Non-pigmented ciliary epithelial cell (primary cell): ENCODE data around the gene ANP32D.
"Not testable (repeated sequence)": the region's sequence is repeated elsewhere in the genome, so short reads cannot be mapped to it uniquely, and the experiment has no call there.

ENCODE experiments used
- DNase-seq: peaks from one replicate; pipeline ENCODE4 v3.0.0-alpha.2; 2010; ENCODE audit warnings: low read depth

The ANP32D gene

GRCh38 chr12:48472259-48472658 is at the start of gene ANP32D:
ANP32D (plus strand) TSS chr12:48472559; CDS start chr12:48472665, 106 bp downstream.
- DNase-seq = no peak

- no peak for DNase-seq
Measured at GRCh38 chr12:48423171-48423570, 49.2 kb upstream of the ANP32D start.

GRCh38 chr12:48424644-48425043 is 47.7 kb upstream of the ANP32D start:
- DNase-seq = no peak

GRCh38 chr12:48434016-48434415 is 38.3 kb upstream of the ANP32D start:
- not testable (repeated sequence) for DNase-seq

GRCh38 chr12:48441069-48441468 is 31.3 kb upstream of the ANP32D start:
- no peak for DNase-seq

GRCh38 chr12:48442179-48442847 is 30.0 kb upstream of the ANP32D start:
- DNase-seq = no peak

- DNase-seq = no peak
Measured at GRCh38 chr12:48445538-48445937, 26.8 kb upstream of the ANP32D start.

GRCh38 chr12:48446161-48446776 is 26.1 kb upstream of the ANP32D start:
- no peak for DNase-seq

GRCh38 chr12:48447755-48448154 is 24.6 kb upstream of the ANP32D start:
- DNase-seq = no peak

- DNase-seq = no peak
Measured at GRCh38 chr12:48451372-48451771, 21.0 kb upstream of the ANP32D start.

DNA sequence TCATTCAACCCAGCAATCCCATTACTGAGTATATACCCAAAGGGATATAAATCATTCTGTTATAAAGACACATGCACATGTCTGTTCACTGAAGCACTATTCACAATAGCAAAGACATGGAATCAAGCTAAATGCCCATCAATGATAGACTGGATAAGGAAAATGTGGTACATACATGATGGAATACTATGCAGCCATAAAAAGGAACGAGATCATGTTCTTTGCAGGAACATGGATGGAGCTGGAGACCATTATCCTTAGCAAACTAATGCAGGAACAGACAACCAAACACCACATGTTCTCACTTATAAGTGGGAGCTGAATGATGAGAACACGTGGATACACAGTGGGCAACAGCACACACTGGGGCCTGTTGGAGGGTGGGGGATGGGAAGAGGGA is 19.4 kb upstream of the ANP32D start:
- DNase-seq = not testable (repeated sequence)

DNA sequence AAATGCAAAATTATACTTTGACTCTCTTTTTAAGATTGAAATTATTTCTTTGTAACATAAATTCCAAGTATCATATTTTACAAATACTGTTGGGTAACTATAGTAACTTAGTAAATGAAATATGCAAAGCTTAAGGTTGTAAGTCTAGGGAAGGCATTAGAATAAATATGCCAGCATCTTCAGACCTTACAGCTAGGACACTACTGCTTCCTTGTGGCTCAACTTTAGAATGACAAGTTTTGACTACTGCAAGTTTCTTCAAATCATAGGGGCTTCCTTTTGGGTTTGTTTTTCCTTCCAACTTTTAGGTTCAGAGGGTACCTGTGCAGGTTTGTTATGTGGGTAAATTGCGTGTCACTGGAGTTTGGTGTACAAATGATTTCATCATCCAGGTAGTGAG is 17.7 kb upstream of the ANP32D start:
- peak; percentile 4 for DNase-seq

GRCh38 chr12:48455116-48455515 is 17.2 kb upstream of the ANP32D start:
- no peak for DNase-seq

DNA sequence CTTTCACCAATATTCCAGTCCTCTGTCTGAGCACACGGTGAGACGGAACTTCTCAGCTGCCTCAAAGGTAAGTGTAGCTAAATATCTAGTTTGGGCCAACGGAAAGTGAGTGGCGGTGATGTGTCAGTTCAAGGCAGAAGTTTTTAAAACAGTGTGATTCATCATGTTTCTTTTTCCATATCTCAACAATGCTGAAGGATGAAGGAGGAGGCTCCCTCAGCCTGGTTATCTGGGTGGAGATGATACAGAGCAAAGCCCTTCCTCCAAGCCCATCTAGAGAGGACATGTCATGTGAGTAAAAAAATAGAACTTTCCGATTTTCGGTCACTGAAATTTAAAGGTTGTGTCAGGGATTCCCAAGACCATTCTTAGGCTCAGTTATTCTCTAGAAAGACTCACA is 13.1 kb upstream of the ANP32D start:
- DNase-seq = no peak

- DNase-seq = not testable (repeated sequence)
Measured at GRCh38 chr12:48469027-48469426, 3.3 kb upstream of the ANP32D start.

DNA sequence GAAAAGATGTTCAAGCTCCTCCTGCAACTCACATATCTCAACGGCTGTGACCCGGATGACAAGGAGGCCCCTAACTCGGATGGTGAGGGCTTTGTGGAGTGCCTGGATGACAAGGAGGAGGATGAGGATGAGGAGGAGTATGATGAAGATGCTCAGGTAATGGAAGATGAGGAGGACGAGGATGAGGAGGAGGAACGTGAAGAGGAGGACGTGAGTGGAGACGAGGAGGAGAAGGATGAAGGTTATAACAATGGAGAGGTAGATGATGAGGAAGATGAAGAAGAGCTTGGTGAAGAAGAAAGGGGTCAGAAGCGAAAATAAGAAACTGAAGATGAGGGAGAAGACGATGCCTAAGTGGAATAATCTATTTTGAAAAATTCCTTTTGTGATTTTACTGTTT is 702 bp downstream of the ANP32D start:
- no peak for DNase-seq

DNA sequence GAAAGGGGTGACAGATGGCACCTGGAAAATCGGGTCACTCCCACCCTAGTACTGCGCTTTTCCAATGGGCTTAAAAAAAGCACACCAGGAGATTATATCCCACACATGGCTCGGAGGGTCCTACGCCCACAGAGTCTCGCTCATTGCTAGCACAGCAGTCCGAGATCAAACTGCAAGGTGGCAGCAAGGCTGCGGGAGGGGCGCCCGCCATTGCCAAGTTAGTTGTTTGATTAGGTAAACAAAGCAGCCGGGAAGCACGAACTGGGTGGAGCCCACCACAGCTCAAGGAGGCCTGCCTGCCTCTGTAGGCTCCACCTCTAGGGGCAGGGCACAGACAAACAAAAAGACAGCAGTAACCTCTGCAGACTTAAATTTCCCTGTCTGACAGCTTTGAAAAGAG is 2.1 kb downstream of the ANP32D start:
- not testable (repeated sequence) for DNase-seq

DNA sequence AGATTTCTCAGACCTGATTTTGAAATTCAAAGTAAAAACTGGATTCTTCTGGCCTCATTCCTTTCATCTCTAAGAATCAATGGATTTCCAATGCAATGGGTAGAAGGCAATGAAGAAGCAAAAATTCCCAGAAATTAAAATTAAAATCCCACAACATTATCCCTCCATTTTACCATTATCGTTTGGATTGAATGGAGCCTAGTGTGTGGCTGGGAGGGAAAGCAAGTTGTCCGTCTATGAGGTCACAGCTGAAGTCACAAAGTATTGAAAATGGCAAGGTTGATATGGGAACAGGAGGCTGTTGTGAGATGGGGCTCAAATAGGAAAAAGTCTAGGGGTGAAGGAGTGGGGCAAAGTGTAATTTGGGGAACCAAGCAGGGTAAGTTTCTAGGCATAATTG is 9.8 kb downstream of the ANP32D start, which contains the start of gene C12orf54:
TSS of gene C12orf54 (plus strand) at position 301 of the 400 bp plus-strand sequence. CDS start 799 bp downstream, outside the sequence.
- DNase-seq = no peak

GRCh38 chr12:48482930-48483329 is 10.6 kb downstream of the ANP32D start:
- no peak for DNase-seq

DNA sequence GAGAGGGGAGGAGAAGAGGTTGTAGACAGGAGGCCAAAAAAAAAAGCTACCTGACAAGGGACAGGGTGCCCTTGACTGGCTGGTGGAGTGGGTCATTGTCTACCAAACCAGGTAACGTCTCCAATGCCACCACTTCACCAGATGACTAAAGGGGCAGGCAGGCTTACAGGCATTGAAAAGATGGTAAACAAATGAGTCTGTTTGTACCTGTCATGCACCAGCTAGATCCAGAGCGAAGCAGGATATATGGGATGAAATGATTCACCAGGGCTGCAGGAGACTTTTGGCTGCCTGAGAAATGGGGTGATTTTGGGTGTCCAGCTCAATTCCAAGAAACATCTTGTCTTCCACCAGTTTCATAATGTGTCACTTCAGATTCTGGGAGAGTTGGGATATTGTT is 13.9 kb downstream of the ANP32D start:
- DNase-seq = no peak

DNA sequence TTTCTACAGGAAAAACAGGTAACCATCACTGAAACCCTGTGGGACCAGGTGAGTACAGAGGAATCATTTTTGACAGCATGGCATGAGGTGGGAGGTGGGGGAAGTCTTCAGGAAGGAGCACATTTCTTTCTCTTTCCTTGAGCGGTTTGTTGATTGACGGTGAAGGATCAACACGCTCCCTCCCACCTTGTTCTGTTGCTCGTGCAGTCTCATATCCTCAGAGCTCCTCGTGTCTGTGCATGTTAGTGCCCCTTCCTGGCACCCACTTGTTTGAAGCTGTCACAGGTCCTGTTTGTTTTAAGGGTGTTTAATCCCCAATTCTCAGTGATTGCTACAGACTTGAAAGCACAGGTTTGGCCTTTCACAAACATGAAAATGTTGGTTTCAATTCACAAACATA is 14.3 kb downstream of the ANP32D start:
- no peak for DNase-seq

GRCh38 chr12:48489012-48489411 is 16.7 kb downstream of the ANP32D start:
- peak; percentile 22 for DNase-seq

DNA sequence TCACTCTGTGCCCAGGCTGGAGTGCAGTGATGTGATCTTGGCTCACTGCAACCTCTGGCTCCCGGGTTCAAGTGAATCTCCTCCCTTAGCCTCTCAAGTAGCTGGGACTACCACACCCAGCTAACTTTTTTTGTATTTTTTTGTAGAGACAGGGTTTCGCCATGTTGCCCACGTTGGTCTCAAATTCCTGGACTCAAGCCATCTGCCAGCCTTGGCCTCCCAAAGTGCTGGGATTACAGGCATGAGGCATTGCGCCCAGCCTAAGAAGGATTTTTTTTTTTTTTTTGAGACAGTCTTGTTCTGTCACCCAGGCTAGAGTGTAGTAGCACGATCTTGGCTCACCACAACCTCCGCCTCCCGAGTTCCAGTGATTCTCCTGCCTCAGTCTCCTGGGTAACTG is 17.1 kb downstream of the ANP32D start:
- DNase-seq = not testable (repeated sequence)

- DNase-seq = not testable (repeated sequence)
Measured at GRCh38 chr12:48500281-48500680, 27.9 kb downstream of the ANP32D start.
